WTC11 (cell line): ENCODE data around the gene C12orf75. TPM values are rescaled to one million over a fixed set of nuclear protein-coding genes. Genes with fewer than 3 reads are reported as not detected.

ENCODE experiments used
- ATAC-seq: fragments of 200-7000 bp; cut with Tn5 transposase; 2 replicates; pipeline ENCODE4 v1.10.0; 2021; ENCODE audit warnings: mild to moderate bottlenecking, moderate library complexity
- CTCF ChIA-PET: fragments of 300-600 bp; sonication (Branson Sonifier 250); formaldehyde crosslinking; loops from one replicate; lab custom pipeline; 2021; ENCODE audit warnings: antibody characterized with exemption; lab: Charles Lee
- POLR2A ChIA-PET: fragments of 350-600 bp; sonication (Branson Sonifier 250); formaldehyde crosslinking; loops from one replicate; lab custom pipeline; 2021; ENCODE audit warnings: antibody characterized with exemption; lab: Charles Lee
- DNase-seq: peaks from one replicate; pipeline ENCODE4 v3.0.0; 2021; ENCODE audit warnings: low spot score
- H3K27ac Mint-ChIP-seq: 2 replicates; pipeline ENCODE4 v1.8.0; 2021; ENCODE audit warnings: mixed read lengths
- H3K27me3 Mint-ChIP-seq: 2 replicates; pipeline ENCODE4 v1.8.0; 2021; ENCODE audit warnings: low read depth, mild to moderate bottlenecking, moderate library complexity, mixed read lengths
- H3K36me3 Mint-ChIP-seq: 2 replicates; pipeline ENCODE4 v1.8.0; 2021; ENCODE audit warnings: mixed read lengths
- H3K4me1 Mint-ChIP-seq: 2 replicates; pipeline ENCODE4 v1.8.0; 2022; ENCODE audit warnings: mixed read lengths
- H3K4me3 Mint-ChIP-seq: 2 replicates; pipeline ENCODE4 v1.8.0; 2021; ENCODE audit warnings: mild to moderate bottlenecking, moderate library complexity, mixed read lengths
- H3K9me3 Mint-ChIP-seq: 2 replicates; pipeline ENCODE4 v1.8.0; 2021; ENCODE audit warnings: mixed read lengths
- ARID4B ChIP-seq: sonication (generic); formaldehyde crosslinking; IDR thresholded peaks from 2 replicates; pipeline ENCODE4 v1.8.0; 2023; ENCODE audit warnings: missing genetic modification reagents, mild to moderate bottlenecking, borderline replicate concordance
- CTCF ChIP-seq: fragments of 200-600 bp; IDR thresholded peaks from 2 replicates; pipeline ENCODE4 v1.8.0; 2022; ENCODE audit warnings: antibody characterized with exemption
- ERG ChIP-seq: fragments of 250-450 bp; sonication (Bioruptor Pico); IDR thresholded peaks from 2 replicates; pipeline ENCODE4 v1.8.0; 2021; ENCODE audit warnings: mild to moderate bottlenecking
- ETV6 ChIP-seq: sonication (generic); formaldehyde crosslinking; IDR thresholded peaks from 2 replicates; pipeline ENCODE4 v1.8.1; 2022; ENCODE audit warnings: mild to moderate bottlenecking, missing genetic modification reagents
- HMGXB4 ChIP-seq: sonication (generic); formaldehyde crosslinking; IDR thresholded peaks from 2 replicates; pipeline ENCODE4 v1.8.1; 2023; ENCODE audit warnings: mild to moderate bottlenecking, moderate library complexity, missing genetic modification reagents
- TCF7 ChIP-seq: sonication (generic); formaldehyde crosslinking; IDR thresholded peaks from 2 replicates; pipeline ENCODE4 v1.8.0; 2022; ENCODE audit warnings: mild to moderate bottlenecking, low read depth, missing genetic modification reagents, moderate library complexity
- USF2 ChIP-seq: sonication (generic); formaldehyde crosslinking; IDR thresholded peaks from 2 replicates; pipeline ENCODE4 v1.8.1; 2023; ENCODE audit warnings: mild to moderate bottlenecking, missing genetic modification reagents, moderate library complexity
- total RNA-seq: library from RNA; stranded (reverse); gene quantifications from 3 replicates; pipeline ENCODE4 v1.2.3, GENCODE V29; 2021

C12orf75 gene
- total RNA-seq, 1 experiment from 2014 or later: 25.5 TPM

- no peak for TF ChIP-seq ARID4B
Observed at GRCh38 chr12:105334582-105334981, 4.1 kb downstream of the C12orf75 start (continued).

- Mint-ChIP-seq H3K27me3 (peaks cover 48% of the 10 kb centered on the region), H3K9me3 (peaks cover 7% of the 10 kb centered on the region), H3K4me3 (no peak overlapping the region), H3K27ac (no peak overlapping the region), H3K36me3 (peaks cover 6% of the 10 kb centered on the region), H3K4me1 (peaks cover 33% of the 10 kb centered on the region)
- TF ChIP-seq ERG (CRISPR knock-in tag) (no peak), TCF7 (CRISPR knock-in tag) (no peak), ETV6 (CRISPR knock-in tag) (no peak), CTCF (no peak)
- CTCF ChIA-PET: no interaction called here
- POLR2A ChIA-PET: no interaction called here
- DNase-seq: no peak
- ATAC-seq: no peak
Observed at GRCh38 chr12:105335856-105336255, 5.4 kb downstream of the C12orf75 start.

- Mint-ChIP-seq H3K27ac (no peak overlapping the region), H3K9me3 (peaks cover 12% of the 10 kb centered on the region)
- TF ChIP-seq HMGXB4 (CRISPR knock-in tag): no peak
- TF ChIP-seq, all 79 proteins: peak for 0
- peaks cover 12% of the 10 kb centered on the region for H3K36me3 Mint-ChIP-seq
- DNase-seq: no peak
- H3K27me3 Mint-ChIP-seq: peaks cover 50% of the 10 kb centered on the region
- peaks cover 32% of the 10 kb centered on the region for H3K4me1 Mint-ChIP-seq
- ATAC-seq: no peak
- ChIA-PET CTCF (no interaction called here), POLR2A (no interaction called here)
- H3K4me3 Mint-ChIP-seq: no peak overlapping the region
Observed at GRCh38 chr12:105336411-105336810, 5.9 kb downstream of the C12orf75 start.

GRCh38 chr12:105337391-105337790, 6.9 kb downstream of the C12orf75 start:
- peaks cover 20% of the 10 kb centered on the region for H3K9me3 Mint-ChIP-seq
- POLR2A ChIA-PET: no interaction called here
- H3K4me3 Mint-ChIP-seq: no peak overlapping the region
- DNase-seq (no peak), ATAC-seq (no peak)
- no peak overlapping the region for H3K27ac Mint-ChIP-seq
- peaks cover 19% of the 10 kb centered on the region for H3K36me3 Mint-ChIP-seq
- H3K4me1 Mint-ChIP-seq: peaks cover 23% of the 10 kb centered on the region
- CTCF ChIA-PET: no interaction called here
- H3K27me3 Mint-ChIP-seq: peaks cover 50% of the 10 kb centered on the region
- no peak for TF ChIP-seq USF2 (CRISPR knock-in tag)
